ENCODE data around the gene MDK.
A peak's percentile ranks its signal among the peaks of the same experiment; 100 is the strongest.

Gene MDK

DNA sequence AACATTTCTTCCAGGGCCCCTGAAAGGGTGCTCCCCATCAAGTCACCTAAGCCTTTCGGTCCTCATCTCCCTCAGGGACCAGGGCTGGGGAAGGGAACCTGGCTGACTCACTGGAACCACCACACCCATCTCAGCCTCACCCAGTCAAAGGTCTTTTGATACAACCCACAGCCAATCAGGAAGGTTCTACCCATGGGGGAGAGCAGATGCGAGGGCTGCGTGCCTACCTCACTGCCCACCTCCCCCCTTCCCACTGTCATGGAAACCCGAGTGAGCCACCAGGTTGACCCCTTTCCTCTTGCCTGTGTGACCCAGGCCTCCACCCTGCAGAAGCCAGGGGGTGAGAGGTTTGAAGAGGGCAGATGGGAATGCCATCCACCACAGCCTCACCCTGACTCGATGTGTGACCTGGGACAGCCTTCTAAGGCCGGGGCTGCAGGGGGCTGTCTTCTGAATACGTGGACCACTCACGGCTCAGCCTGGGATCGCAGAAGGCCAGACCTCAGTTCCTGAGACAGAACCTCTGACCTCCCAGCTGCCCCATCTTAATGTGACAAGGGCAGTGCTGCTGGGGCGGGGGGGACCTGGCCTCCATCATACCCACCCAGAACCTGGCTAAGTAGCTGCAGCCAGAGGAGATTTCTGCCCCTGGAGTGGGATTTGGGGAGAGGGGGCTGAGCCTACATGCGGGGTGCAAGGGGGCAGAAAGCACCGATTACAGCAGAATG is 2.7 kb downstream of the MDK start:
- no peak for ATAC-seq

DNA sequence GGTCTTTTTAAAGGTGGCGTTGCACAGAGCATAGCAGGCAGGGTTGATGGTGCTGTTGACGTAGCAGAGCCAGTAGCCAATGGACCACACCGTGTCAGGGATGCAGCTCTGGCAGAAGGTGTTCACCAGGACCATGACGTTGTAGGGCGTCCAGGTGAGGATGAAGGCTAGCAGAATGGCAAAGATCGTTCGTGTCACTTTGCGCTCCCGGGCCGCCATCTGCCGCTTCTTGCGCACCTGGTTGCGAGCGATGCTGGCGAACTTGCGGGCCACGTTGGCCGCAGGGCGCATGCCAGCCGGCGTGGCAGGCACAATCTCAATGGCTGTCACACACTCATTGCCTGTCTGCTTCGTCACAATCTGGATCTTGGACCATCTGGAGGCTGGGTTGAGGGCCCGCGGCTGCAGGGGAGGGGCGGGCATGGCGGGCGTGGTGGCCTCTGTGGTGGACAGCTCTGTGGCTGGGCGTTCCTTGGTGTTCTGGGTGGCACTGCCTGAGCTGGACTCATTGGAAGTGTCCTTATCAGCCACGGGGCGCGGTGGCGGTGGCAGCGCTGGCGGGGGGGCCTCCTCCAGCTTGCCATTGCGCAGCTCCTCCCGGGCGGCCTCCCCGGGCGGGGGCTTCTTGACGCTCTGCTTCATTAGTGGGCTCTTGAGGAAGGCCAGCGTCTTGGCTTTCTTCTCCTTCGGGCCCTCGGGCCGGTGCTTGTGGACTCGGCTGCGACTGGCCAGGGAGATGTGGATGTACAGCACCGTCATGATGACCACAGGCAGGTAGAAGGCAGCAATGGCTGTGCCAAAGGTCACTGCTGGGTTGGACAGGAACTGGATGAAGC is 3.9 kb downstream of the MDK start:
- no peak for ATAC-seq

DNA sequence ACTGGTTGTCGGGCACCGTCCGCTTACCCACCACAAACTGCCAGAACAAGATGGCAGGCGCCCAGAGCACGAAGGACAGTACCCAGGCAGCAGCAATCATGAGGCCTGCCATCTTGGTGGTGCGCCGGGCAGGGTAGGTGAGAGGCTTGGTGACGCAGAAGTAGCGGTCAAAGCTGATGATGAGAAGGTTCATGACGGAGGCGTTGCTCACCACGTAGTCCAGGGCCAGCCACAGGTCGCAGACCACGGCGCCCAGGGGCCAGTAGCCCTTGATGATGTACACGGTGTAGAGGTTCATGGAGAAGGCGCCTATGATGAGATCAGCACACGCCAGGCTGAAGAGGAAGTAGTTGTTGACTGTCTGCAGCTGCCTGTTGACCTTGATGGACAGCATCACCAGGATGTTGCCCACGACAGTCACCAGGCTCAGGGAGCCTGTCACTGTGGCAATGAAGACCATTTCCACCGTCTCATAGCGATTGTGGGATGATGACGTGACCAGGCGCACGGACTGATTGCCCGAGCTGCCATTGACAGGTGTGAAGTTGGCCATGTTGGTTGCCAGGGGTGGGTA is 4.6 kb downstream of the MDK start:
- ATAC-seq: no peak

DNA sequence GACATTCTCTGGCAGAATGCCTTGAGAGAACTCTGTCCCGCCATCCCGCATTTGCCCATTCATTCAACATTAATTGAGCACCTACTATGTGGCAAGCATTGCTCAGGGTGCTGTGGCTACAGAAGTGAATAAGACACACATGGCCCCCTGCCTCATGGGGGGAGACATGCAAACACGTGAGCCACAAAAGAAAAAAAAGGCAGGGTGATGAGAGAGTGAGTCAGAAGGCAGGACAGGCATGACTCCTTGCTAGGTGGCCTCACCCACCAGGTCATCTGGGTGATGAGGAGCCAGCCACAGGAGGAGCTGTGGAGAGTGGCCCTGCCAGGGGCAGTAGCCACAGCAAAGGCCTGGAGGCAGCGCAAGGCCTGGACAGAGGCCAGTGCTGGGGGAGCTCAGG is 5.2 kb downstream of the MDK start:
- no peak for ATAC-seq

GRCh38 chr11:46387456-46387855 is 6.0 kb downstream of the MDK start:
- ATAC-seq: no peak

GRCh38 chr11:46387919-46388618 is 6.6 kb downstream of the MDK start:
- ATAC-seq: no peak

GRCh38 chr11:46388619-46389449 is 7.4 kb downstream of the MDK start:
- ATAC-seq: no peak

DNA sequence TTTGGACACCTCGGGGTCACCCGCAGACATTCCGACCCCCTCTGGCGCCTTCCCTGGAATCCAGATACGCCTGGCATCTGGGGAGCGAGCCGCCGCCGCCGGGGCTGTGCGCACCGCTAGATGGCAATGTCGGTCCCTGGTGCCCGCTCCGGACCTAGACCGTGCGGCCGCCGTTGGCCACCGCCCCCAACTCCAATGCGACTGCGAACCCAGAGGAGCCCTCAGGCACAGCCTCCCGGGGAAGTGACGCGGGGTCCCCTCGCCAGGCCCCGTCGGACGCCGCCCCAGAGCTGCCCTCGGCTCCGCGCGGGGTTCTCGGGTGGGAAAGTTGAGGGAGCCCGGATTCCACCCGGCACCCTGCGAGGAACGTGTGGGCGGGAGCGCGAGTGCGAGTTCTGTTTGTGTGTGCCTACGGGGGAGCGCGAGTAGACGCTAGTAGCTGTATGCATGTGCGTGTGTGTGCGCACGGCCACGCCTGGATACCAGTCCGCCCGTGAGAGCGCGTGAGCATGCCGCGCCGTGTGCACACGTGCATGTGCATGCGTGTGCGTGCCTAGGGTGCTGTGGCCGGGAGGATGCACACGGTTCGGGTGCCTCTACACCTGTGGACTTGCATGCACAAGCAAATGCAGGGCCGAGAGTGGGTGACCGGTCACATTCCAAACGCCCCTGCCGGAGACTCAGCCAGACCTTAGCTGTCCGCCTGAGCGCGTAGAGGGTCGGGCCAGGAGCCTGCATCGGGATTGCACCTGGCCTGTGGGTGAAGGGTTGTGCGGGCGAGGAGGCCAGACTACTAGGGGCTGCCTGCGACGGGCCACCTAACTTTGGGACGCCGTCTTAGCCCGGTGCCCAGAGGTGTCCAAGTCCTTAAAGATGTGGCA is 8.2 kb downstream of the MDK start:
- peak; percentile 47 to 51 for ATAC-seq

DNA sequence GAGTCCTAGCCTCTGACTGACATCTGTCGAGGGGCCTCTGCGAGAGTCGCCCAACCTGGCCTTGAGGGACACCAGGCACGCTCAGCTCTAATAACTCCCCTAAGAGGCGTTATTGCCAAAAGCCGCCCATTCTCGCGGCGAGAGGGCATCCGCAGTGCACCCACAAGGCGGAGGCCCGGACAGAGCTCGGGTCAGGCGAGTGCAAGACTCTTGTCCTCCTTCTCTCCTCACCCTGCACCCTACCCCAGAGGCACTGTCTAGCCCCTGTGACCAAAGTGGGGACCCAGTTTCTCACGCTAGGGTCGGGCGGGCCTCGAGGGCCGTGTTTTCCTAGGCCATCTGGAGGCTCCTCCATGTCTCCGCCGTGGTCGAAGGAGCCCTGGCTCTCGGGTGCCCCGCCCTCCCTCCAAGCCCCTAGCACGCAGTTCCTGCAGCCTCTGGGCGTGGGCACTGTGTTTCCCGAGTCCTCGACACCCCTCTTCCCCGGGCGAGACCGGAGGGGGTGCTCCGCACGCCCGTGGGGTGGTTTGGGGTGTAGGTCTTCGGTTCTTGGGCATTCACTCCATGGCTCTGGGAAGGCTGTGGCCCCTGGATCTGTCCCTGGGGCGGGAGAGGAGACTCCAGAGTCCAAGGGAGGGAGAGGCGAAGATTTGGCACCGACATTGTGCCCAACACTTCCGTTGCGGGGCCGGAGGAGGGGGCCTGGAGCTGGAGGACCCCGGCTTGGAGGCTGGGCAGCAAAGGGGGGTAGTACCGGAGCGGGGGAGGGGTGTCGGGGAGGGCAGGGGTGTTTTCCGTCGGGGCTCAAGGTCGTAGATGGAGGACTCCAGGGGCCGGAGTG is 9.1 kb downstream of the MDK start:
- no peak for ATAC-seq

GRCh38 chr11:46391186-46391577 is 9.7 kb downstream of the MDK start:
- no peak for ATAC-seq

- ATAC-seq: no peak
Measured at GRCh38 chr11:46391578-46392420, 10.3 kb downstream of the MDK start, which contains the start of gene CHRM4. Gene CHRM4 (minus strand): TSS chr11:46391776. CDS start chr11:46386557, 5,219 bp downstream.

DNA sequence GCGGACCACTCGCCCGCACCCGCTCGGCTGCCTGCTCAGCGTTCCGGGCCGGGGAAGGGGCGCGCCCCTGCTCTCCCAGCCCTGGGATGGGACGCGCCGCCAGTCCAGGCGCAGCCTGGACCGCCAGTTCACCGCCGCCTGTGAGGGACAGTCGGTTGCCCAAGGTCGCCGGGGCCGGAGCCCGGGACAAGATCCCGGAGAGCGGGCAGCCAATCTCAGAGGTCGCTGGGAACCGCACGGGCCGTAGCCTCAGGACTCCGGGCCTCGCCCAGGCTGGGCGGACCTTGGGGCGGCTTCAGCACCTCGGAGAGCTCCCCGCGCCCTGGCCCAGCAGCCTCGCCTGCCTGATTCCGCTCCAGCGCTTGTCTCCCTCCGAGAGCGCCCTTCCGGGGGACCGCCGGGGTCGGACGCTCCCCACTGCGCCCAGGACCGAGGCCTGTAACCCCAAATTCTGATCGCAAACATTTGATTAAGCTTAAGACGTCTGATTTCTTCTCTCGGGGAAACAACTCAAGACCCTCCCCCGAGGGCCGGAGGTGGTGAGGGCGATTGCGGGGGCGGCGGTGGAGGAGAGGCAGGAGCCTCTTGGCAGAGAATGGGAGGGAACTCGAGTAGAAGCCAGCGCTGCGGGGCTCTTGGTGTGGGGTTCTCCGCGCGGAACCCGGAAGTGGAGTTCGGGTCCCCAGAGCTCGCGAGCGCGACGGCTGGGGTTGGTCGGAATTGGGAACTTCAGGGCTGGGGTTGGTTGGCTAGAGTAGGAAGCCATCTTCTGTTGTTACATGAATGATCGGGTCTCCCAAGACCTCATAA is 11.2 kb downstream of the MDK start:
- ATAC-seq: peak; percentile 80 to 84

DNA sequence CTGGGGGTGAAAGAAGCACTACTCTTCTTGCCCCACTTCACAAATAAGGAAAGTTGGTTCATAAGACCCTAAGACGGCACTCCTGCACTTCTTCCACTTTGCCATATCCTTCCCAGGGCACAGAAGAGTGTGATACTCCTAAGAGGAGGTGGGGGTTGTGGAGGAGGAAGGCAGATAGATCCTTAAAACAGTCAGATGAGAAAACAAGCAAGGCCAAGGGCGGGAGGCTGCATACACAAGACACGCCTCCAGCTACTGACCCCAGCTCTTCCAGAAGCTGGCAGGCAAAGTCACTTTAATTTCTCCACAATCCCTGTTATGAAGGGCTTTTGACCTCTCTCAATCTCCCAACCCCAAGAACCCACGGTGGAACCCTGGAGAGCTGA is 11.8 kb downstream of the MDK start:
- no peak for ATAC-seq

DNA sequence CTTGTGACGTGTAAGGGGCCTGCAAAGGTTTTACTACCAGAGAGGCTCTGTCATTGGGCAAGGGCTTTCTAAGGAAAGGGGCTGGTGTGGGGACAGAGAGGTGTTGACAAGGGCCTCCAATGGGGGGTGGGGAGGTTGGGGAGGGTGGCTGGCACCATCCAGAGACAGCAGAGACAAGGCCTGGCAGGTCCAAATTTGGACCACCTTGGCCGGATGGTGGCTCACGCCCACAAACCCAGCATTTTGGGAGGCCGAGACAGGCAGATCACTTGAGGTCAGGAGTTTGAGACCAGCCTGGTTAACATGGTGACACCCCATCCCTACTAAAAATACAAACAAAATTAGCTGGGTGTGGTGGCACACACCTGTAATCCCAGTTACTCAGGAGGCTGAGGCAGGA is 12.3 kb downstream of the MDK start:
- ATAC-seq: no peak

GRCh38 chr11:46397526-46397925 is 16.1 kb downstream of the MDK start:
- no peak for ATAC-seq

GRCh38 chr11:46402957-46403902 is 21.8 kb downstream of the MDK start:
- ATAC-seq: no peak

- no peak for ATAC-seq
Measured at GRCh38 chr11:46404476-46405017, 23.1 kb downstream of the MDK start.
